Esophagus muscularis mucosa (tissue), 4 donors: ENCODE results near the gene PRKN. TPM values are rescaled to one million over a fixed set of nuclear protein-coding genes. Genes with fewer than 3 reads are reported as not detected.

Source experiments
- DNase-seq: peaks from one replicate; pipeline ENCODE4 v3.0.0-alpha.2; 2017; ENCODE audit errors: extremely low spot score
- H3K27ac ChIP-seq, 4 donors: fragments of 200-600 bp; sonication (generic); replicated peaks in 1 of 4; 1 replicate in 3 of 4; 2 replicates in 1 of 4; pipeline ENCODE4 v1.5.1; 2016 to 2019; ENCODE audit warnings: mild to moderate bottlenecking in 1 of 4
- H3K27me3 ChIP-seq, 4 donors: fragments of 200-600 bp; sonication (generic); one replicate each; pipeline versions ENCODE4 v1.5.1 to v1.6.0; 2016 to 2019
- H3K36me3 ChIP-seq, 4 donors: fragments of 200-600 bp; sonication (generic); one replicate each; pipeline ENCODE4 v1.5.1; 2016 to 2019
- H3K4me1 ChIP-seq, 4 donors: fragments of 200-600 bp; sonication (generic); one replicate each; pipeline ENCODE4 v1.5.1; 2016 to 2019
- H3K4me3 ChIP-seq, 4 donors: fragments of 200-600 bp; sonication (generic); 1 replicate in 2 of 4; 2 replicates in 2 of 4; pipeline ENCODE4 v1.5.1; 2016 to 2019; ENCODE audit warnings: mild to moderate bottlenecking in 4 of 4, moderate library complexity in 1 of 4
- H3K9me3 ChIP-seq, 4 donors: fragments of 200-600 bp; sonication (generic); 1 replicate in 3 of 4; 2 replicates in 1 of 4; pipeline ENCODE4 v1.5.1; 2016 to 2019
- EP300 ChIP-seq: sonication (generic); formaldehyde crosslinking; IDR thresholded peaks from one replicate; pipeline ENCODE4 v1.6.1; 2017; ENCODE audit warnings: antibody characterized with exemption
- POLR2A ChIP-seq: fragments of 450-650 bp; IDR thresholded peaks from one replicate; pipeline ENCODE4 v1.6.1; 2017; ENCODE audit warnings: antibody characterized with exemption, moderate library complexity, mild to moderate bottlenecking, low read depth
- POLR2AphosphoS5 ChIP-seq, 2 donors: sonication (generic); formaldehyde crosslinking; IDR thresholded peaks; one replicate each; pipeline ENCODE4 v1.6.1; 2017; ENCODE audit warnings: antibody characterized with exemption in 2 of 2
- WGBS: methylation state at CpG from one replicate; pipeline ENCODE4 v1.1.5; 2018; 5-methylcytosine and 5-hydroxymethylcytosine counted together
- intact Hi-C: fragments of 100-400 bp; cut with DNase I; formaldehyde crosslinking; loops from one replicate; pipeline ENCODE4 v1.15.1; 2023
- total RNA-seq, 4 donors: library from RNA; depleted of rRNA; stranded (reverse); fragments of >200 nt; gene quantifications; one replicate each; pipeline versions ENCODE4 v1.1.0 to v1.2.1, GENCODE V29; 2016
- TF ChIP-seq, protein P1 (sequence below), 3 experiments: fragments of 200-600 bp in 2 of 3; fragments of 450-650 bp in 1 of 3; sonication (generic) in 2 of 3; IDR thresholded peaks; one replicate each; pipeline ENCODE4 v1.5.1; 2017 to 2019; ENCODE audit warnings: antibody characterized with exemption in 3 of 3, mild to moderate bottlenecking in 2 of 3, moderate library complexity in 1 of 3

The PRKN gene
- total RNA-seq, 4 donors from 2014 or later: 9.6 to 14.5 (median 10.8) TPM

- Histone ChIP-seq H3K4me1 (peaks cover 23 to 61% (median 50%) of the 10 kb centered on the region in 4 donors), H3K27ac (peak overlapping the region; percentile 19 to 67 (median 49)), H3K36me3 (no peaks in the 10 kb centered on the region), H3K4me3 (peak overlapping the region in 3 of 4 donors; percentile 10 to 24 (median 21)), H3K9me3 (no peaks in the 10 kb centered on the region), H3K27me3 (no peaks in the 10 kb centered on the region)
- TF ChIP-seq POLR2AphosphoS5 (IDR thresholded peaks at IDR 0.05): peak; percentile 69 to 75
- TF ChIP-seq, protein P1, sequence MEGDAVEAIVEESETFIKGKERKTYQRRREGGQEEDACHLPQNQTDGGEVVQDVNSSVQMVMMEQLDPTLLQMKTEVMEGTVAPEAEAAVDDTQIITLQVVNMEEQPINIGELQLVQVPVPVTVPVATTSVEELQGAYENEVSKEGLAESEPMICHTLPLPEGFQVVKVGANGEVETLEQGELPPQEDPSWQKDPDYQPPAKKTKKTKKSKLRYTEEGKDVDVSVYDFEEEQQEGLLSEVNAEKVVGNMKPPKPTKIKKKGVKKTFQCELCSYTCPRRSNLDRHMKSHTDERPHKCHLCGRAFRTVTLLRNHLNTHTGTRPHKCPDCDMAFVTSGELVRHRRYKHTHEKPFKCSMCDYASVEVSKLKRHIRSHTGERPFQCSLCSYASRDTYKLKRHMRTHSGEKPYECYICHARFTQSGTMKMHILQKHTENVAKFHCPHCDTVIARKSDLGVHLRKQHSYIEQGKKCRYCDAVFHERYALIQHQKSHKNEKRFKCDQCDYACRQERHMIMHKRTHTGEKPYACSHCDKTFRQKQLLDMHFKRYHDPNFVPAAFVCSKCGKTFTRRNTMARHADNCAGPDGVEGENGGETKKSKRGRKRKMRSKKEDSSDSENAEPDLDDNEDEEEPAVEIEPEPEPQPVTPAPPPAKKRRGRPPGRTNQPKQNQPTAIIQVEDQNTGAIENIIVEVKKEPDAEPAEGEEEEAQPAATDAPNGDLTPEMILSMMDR (IDR thresholded peaks at IDR 0.05): no peak
- peak; percentile 33 for TF ChIP-seq EP300
- WGBS: 62% methylated on average over 12 of the region's 12 CpGs
- no peak for DNase-seq
- intact Hi-C loops: no loop called here
Observed at GRCh38 chr6:161439093-161439492, 1288.5 kb downstream of the PRKN start.

- Histone ChIP-seq H3K36me3 (no peaks in the 10 kb centered on the region), H3K4me1 (peaks cover 21 to 61% (median 49%) of the 10 kb centered on the region in 4 donors), H3K4me3 (peak overlapping the region in 3 of 4 donors; percentile 10 to 24 (median 21)), H3K27me3 (no peaks in the 10 kb centered on the region), H3K9me3 (no peaks in the 10 kb centered on the region), H3K27ac (peak overlapping the region; percentile 19 to 67 (median 49))
- TF ChIP-seq POLR2AphosphoS5 (IDR thresholded peaks at IDR 0.05): no peak
- no peak for TF ChIP-seq POLR2A
- TF ChIP-seq, protein P1 (IDR thresholded peaks at IDR 0.05): no peak
- TF ChIP-seq EP300: no peak
- intact Hi-C loops: no loop called here
- no peak for DNase-seq
- 89% methylated on average over 12 of the region's 12 CpGs for WGBS
Observed at GRCh38 chr6:161438430-161439030, 1289.0 kb downstream of the PRKN start.

GRCh38 chr6:161437851-161438250 is 1289.7 kb downstream of the PRKN start:
- Histone ChIP-seq H3K4me3 (no peak overlapping the region), H3K9me3 (no peaks in the 10 kb centered on the region), H3K27ac (peak overlapping the region in 1 of 4 donors; percentile 78), H3K4me1 (peaks cover 20 to 54% (median 47%) of the 10 kb centered on the region in 4 donors), H3K36me3 (no peaks in the 10 kb centered on the region), H3K27me3 (no peaks in the 10 kb centered on the region)
- TF ChIP-seq EP300 (no peak), POLR2AphosphoS5 (IDR thresholded peaks at IDR 0.05) (no peak), POLR2A (no peak)
- TF ChIP-seq, protein P1 (IDR thresholded peaks at IDR 0.05): no peak
- intact Hi-C loops: no loop called here
- DNase-seq: no peak
- 96% methylated on average over 3 of the region's 3 CpGs for WGBS

DNA sequence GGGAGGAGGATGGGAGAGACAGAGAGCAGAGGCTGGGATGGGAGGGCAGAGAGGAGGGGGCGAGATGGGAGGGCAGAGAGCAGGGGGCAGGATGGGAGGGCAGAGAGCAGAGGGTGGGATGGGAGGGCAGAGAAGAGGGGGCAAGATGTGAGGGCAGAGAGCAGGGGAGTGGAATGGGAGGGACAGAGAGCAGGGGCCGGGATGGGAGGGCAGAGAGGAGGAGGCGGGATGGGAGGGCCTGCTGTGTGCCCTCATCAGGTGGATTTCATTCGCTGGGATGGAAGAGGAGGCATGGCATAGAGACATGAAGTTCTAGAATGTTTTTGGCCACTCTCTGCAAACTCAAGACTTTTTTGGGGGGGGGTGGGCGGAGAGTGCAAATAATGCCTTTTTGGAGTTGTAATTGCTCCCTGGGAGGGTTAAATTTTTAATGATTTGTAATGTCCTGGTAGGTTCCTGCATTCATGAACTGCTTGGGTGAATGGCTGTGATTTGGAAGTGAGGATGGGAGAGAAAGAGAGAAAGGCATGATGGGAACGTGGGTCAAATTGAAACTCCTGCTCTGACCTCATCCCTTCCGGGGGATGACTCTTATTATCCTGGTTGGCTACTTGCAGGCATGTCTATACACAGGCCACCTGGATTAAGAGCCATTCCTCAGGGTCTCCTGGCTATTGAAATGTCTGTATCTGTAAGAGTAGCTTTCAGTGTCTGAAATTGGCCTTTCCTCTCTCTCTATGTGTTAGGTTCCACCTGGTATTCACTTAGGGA is 1291.3 kb downstream of the PRKN start:
- Histone ChIP-seq H3K9me3 (no peaks in the 10 kb centered on the region), H3K4me3 (no peak overlapping the region), H3K27me3 (no peaks in the 10 kb centered on the region), H3K27ac (peak overlapping the region; percentile 58 to 78 (median 63)), H3K4me1 (peaks cover 20 to 48% (median 43%) of the 10 kb centered on the region in 4 donors), H3K36me3 (no peaks in the 10 kb centered on the region)
- DNase-seq: no peak
- TF ChIP-seq EP300 (no peak), POLR2A (no peak), POLR2AphosphoS5 (IDR thresholded peaks at IDR 0.05) (no peak)
- TF ChIP-seq, protein P1 (IDR thresholded peaks at IDR 0.05): no peak
- 79% methylated on average over 7 of the region's 7 CpGs for WGBS
- intact Hi-C loops: no loop called here
